ENCODE results near the gene HMCES. TPM values are rescaled to one million over a fixed set of nuclear protein-coding genes. Genes with fewer than 3 reads are reported as not detected.

HMCES gene
- total and polyA plus RNA-seq, 2 of the 13 experiments (the other 11 are each of a cell fraction or from before 2014, with no cell fraction given) = 16.1 to 37.5 TPM

DNA sequence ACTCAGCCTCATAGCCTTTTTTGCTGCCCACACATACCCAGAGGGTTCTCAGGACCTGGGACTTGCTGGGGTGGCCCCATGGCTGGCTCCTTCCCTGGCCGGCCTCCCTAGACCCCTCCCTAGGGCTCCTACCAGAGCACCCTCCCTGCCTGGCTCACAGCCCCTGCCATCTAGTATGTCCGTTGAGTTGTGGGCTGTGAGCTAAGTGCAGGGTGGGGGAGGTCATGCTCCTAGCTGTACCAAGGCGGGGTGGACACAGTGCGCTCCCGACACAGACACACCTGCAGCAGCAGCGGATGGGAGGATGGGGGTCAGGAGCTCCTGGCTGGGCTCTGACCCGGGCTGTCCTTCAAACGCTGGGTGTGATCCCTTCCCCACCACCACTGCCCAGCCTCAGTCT is 41.6 kb downstream of the HMCES start:
- no TSS peak for BruUV-seq (replicated peaks)
- TF ChIP-seq ZEB1 (IDR thresholded peaks at IDR 0.05; ENCODE audit: insufficient replicate concordance, low read depth) (no peak), KLF13 (CRISPR knock-in tag; IDR thresholded peaks at IDR 0.05) (no peak), MATR3 (CRISPR knock-in tag; IDR thresholded peaks at IDR 0.05) (no peak), ZNF883 (CRISPR knock-in tag; IDR thresholded peaks at IDR 0.05; ENCODE audit: not compliant biosample characterization) (no peak), GPN1 (CRISPR knock-in tag; IDR thresholded peaks at IDR 0.05; ENCODE audit: borderline replicate concordance) (no peak), BORCS8-MEF2B (CRISPR knock-in tag; IDR thresholded peaks at IDR 0.05) (no peak), ZSCAN12 (CRISPR knock-in tag; IDR thresholded peaks at IDR 0.05) (no peak), GTF2F1 (IDR thresholded peaks at IDR 0.05; ENCODE audit: low read length) (no peak)
- TF ChIP-seq, protein P1, sequence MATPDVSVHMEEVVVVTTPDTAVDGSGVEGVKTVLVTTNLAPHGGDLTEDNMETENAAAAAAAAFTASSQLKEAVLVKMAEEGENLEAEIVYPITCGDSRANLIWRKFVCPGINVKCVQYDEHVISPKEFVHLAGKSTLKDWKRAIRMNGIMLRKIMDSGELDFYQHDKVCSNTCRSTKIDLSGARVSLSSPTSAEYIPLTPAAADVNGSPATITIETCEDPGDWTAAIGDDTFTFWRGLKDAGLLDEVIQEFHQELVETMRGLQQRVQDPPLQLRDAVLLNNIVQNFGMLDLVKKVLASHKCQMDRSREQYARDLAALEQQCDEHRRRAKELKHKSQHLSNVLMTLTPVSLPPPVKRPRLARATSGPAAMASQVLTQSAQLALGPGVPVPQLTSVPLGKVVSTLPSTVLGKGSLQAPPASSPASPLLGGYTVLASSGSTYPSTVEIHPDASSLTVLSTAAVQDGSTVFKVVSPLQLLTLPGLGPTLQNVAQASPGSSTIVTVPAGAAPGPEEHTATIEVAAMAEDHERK (CRISPR knock-in tag; IDR thresholded peaks at IDR 0.05; ENCODE audit: low read depth) = no peak
- Histone ChIP-seq H3K36me3 (replicated peaks in 1 of 2; ENCODE audit: control insufficient read depth in 1 of 2, insufficient read depth in 2 of 2, low read length in 2 of 2) (no peaks in the 10 kb centered on the region), H3K9ac (ENCODE audit: insufficient read depth, low read depth, low read length) (no peak overlapping the region), H3K4me3 (replicated peaks in 1 of 3; ENCODE audit: insufficient read depth in 1 of 3, low read depth in 2 of 3, low read length in 3 of 3) (no peak overlapping the region), H2AFZ (ENCODE audit: low read length) (no peak overlapping the region), H3K9me3 (ENCODE audit: low read length) (no peaks in the 10 kb centered on the region), H3K4me2 (ENCODE audit: low read depth, low read length) (no peak overlapping the region), H4K20me1 (ENCODE audit: insufficient read depth, low read length) (no peaks in the 10 kb centered on the region; the same call in 1 of the 2 replicates), H3K4me1 (ENCODE audit: insufficient read depth, low read length) (peaks cover 18% of the 10 kb centered on the region), H3K27me3 (ENCODE audit: control insufficient read depth in 1 of 2, insufficient read depth in 2 of 2, low read length in 2 of 2) (no peaks in the 10 kb centered on the region; a peak in 1 of 5 replicates), H3K79me2 (ENCODE audit: insufficient read depth, low read length) (peaks cover 3% of the 10 kb centered on the region), H3K27ac (ENCODE audit: extremely low read length, insufficient read depth, low read length) (no peak overlapping the region)
- intact Hi-C loops (cut with micrococcal nuclease; ENCODE audit: unreplicated experiment) (no loop called here), in situ Hi-C loops (cut with HindIII; ENCODE audit: extremely low pct_ligation_motif_present, low pct_unique_long_range_greater_than_20kb) (no loop called here)
- CTCF ChIA-PET (ENCODE audit: low intra/inter-chr PET ratio, low total read pairs) = no interaction called here
- POLR2A ChIA-PET = no interaction called here
- no peak for ATAC-seq
- 43% methylated on average over 2 of the region's 8 CpGs for WGBS (ENCODE audit: low lambda C conversion rate)
- no peak for DNase-seq (ENCODE audit: low spot score)
- no peak for FAIRE-seq
